GM18907 (cell line): ENCODE results near the gene XKR8.

ENCODE experiments used
- ATAC-seq: cut with Tn5 transposase; IDR thresholded peaks from one replicate; pipeline ENCODE4 v1.9.1; 2021; ENCODE audit warnings: mild to moderate bottlenecking, moderate library complexity; ENCODE audit not compliant: unreplicated experiment

XKR8 gene

DNA sequence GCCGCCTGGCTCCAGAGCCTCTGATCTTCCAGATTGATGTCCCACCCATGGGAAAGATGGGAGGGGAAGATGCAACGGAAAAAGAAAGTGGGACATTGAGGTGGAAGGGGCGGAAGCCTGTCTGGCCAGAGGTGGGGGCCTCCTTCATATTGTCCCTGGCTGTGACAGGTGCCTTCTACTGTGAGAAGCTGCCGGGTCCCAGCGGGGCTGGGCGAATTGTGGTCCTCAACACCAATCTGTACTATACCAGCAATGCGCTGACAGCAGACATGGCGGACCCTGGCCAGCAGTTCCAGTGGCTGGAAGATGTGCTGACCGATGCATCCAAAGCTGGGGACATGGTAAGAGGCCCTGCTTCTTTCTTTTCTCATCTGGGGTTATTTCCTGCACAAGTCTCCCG lies 5.6 kb upstream of the XKR8 start:
- ATAC-seq: no peak

DNA sequence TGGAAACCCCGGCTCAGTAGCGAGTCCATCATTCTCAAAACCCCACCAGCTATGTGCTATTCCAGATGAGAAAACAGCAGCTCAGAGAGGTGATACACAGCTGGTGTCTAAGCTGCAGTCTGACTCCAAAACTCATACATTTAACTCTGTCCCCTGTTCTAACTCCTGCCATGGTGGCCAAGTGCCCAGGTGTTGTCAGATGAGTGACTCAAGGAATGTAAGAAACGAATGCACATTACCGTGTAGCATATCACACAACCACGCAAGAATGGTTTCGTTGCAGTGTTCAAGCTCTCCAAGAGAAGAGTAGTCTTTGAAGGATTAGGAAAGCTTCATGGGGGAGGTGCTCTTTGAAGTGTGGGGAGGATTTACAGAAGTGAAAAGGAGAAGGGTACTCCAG lies 4.7 kb upstream of the XKR8 start:
- no peak for ATAC-seq

DNA sequence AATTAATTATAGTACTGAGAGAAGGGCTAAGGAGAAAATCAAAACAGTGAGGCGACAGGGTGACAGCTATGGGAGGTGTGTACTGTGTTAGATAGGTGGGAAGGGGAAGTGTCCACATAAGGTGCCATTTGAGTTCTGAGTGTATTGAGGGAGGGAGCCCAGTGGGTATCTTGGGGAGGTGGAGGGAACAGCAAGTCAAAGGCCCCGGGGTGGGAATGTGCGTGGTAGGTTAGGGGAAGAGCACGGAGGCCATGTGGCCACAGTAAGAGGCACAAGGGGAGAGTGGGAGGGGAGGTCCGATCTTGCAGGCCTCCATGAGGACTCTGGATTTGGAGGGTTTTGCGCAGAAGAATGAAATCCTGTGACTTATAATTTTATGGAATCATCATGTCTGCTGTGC lies 3.0 kb upstream of the XKR8 start:
- ATAC-seq: no peak

- ATAC-seq: no peak
These were observed 2.1 kb upstream of the XKR8 start for GRCh38 chr1:27957655-27958054.

- ATAC-seq: no peak
These were observed 1.3 kb upstream of the XKR8 start for GRCh38 chr1:27958513-27958912.

DNA sequence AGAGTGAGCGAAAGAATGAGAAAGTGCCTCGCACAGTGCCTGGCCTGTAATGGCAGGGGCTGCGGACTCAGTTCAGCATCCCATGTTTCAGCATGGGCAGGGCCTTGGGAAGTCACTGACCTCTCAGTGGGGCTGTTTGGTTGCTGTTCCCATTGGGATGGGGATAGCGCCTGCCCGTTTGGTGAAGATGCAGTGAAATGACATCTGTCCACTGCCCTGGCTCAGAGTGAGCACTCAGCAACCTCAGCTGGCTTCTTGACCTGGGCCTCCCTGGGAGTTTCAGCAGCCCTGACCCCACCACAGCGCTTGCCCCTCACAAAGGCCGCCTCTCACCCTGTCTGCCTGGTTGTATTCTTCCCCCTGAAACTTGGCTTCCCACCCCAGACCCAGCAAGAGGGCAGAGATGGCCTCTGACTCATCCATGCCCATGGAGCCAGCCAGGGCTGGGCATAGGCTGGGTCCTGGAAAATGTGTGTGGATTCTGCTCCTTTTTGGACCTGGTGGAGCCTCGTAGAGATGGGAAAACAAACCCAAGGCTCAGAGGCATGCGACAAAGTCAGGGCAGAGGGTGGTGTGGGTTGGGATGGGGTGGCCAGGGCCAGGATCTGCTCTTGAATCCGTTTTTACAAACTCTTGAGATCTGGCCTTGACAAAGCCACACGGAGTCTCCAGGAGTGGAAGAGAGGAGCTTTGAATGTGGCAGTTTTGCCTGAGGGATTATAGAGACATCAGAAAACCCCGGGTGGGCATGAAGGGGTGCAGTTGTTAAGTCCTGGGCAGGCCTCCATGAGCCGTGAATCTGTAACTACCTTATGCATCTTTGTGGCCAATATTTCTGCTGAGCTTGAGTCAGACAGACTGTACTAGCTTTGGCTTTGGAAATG lies 1.2 kb downstream of the XKR8 start:
- ATAC-seq: no peak

DNA sequence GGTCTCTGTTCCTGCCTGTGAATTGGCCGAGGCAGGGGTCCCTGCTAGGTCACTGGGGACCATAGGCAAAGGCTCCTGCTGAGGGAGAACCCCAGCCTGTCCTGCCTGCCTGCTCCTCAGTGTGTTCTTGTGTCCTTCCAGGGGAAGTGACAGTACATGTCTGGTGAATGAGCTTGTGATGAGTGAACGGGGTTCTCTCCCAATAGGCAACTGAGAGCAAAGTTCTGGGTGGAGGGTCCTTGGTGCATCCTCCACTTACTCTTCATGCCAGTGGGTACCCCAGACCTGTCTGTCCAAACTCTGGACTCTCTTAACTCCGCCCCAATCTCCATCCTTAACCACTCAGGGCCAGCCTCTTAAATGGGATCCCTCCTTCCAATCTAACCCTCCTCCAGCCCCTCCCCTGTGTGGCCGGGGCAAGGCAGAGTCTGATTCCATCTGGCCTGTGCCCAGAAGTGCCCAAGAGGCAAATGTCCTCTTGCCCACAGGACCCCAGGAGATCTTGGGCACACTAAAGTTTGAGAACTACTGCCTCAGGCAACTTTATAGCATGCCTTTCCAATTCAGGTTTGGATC lies 2.0 kb downstream of the XKR8 start:
- ATAC-seq: no peak

- no peak for ATAC-seq
These were observed 3.6 kb downstream of the XKR8 start for GRCh38 chr1:27963393-27963792.

- no peak for ATAC-seq
These were observed 6.8 kb downstream of the XKR8 start for GRCh38 chr1:27966402-27967105.

GRCh38 chr1:27967106-27967883 lies 7.5 kb downstream of the XKR8 start:
- ATAC-seq: no peak

DNA sequence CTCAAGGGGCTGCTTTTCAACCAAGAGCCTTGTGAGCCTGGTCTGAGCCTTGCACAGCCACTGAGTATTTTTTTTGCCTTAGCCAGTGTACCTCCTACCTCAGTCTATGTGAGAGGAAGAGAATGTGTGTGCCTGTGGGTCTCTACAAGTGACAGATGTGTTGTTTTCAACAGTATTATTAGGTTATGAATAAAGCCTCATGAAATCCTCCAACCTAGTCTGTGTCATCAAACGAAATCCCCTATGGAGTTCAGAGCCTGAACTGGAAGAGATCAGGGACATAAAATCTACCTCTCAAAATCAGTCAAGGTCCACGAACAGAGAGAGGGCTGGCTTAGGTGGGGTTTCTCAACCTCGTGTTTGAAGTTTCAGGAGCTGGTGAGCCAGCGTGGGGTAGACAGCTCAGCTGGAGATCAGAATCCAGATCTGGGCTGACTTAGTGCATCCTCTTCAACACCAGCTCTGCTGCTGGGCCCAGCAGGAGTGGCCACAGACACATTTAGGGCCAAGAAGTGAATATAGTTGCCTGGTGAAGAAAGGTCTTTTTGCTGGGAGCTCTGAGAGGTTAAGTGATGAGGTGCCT lies 8.2 kb downstream of the XKR8 start:
- ATAC-seq: no peak

DNA sequence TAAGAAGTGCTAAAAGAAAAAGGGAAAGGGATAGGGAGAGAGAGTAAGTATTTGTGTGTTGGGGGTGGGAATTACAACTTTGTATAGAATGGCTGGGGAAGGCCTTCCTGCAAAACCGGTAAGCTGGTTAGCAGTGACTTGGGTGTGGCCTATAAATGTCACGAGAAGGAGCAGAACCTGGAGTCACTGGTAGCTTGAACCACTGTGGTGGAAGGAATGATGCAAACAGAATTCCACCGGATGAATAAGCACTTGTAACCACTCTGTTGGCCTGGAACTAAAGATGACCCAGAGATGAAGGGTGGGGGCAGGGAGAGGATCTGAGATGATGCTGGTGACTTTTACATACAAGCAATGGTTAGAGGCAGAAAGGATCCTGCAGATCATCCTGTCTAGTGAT lies 8.9 kb downstream of the XKR8 start:
- ATAC-seq: no peak

DNA sequence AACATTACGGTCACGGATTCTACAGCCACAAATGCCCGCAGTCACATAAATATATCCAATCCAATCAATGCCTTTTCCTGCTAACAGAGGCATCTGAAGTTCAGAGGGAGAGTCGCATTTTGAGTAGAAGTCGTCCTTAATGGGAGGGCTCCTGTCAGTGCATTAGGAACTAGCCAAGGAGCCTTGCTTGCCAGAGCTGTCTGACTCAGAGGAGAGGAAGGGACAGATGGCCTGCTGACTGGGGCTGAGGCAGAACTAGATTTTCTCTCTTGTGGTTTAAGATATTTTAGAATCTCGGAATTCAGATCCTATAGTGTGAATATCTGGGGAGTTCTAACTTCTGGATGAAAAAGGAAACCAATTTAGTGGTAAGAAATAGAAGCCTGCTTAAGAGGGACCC lies 10.6 kb downstream of the XKR8 start:
- ATAC-seq: no peak

DNA sequence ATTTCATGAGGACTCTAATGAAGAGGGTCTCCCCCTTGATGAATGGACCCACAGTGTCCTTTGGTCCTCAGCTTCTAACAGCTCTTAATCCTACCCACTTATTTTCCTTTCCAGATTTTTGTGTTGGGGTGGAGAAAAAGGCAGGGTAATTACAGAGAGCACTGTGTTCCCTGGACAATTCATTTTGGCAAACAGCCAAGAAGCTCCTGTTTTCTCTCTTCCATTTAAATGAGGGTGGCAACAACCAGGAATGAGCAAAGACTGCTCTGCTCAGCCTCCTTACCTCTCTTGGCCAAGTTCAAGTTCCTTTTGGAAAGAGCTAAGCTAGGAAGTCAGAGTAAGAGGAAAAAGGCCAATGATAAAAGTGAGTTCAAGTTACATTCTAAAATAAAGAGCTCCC lies 11.9 kb downstream of the XKR8 start:
- ATAC-seq: no peak

DNA sequence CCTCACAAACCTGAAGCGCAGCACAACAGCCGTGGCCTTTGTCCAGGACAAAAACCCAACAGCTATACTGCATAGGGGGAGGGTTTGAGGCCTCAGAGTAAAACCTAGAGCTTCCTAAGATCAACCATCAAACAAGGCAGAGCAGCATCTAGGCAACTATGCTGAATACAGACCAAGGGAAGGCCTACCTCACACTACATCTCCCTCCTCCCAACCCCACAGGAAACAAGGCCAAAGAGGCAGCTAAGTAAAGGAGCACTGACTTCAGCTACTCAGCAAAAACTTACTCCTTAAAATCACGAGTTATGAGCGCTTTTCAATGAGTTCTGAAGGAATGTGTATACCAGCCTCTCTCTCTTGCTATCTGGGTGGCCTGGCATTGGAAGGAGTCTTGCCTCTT lies 12.4 kb downstream of the XKR8 start:
- ATAC-seq: no peak

- ATAC-seq: no peak
These were observed 14.1 kb downstream of the XKR8 start for GRCh38 chr1:27973771-27974416.

GRCh38 chr1:27974417-27974781 lies 14.6 kb downstream of the XKR8 start:
- ATAC-seq: no peak

- ATAC-seq: no peak
These were observed 19.5 kb downstream of the XKR8 start for GRCh38 chr1:27979151-27979858.

- ATAC-seq: no peak
These were observed 20.1 kb downstream of the XKR8 start for GRCh38 chr1:27979859-27980201.
